Measurements from ENCODE around the gene WDR45. TPM values are rescaled to one million over a fixed set of nuclear protein-coding genes. Genes with fewer than 3 reads are reported as not detected.

Gene WDR45
- total RNA-seq, 1 experiment from 2014 or later, result 31.5 TPM

DNA sequence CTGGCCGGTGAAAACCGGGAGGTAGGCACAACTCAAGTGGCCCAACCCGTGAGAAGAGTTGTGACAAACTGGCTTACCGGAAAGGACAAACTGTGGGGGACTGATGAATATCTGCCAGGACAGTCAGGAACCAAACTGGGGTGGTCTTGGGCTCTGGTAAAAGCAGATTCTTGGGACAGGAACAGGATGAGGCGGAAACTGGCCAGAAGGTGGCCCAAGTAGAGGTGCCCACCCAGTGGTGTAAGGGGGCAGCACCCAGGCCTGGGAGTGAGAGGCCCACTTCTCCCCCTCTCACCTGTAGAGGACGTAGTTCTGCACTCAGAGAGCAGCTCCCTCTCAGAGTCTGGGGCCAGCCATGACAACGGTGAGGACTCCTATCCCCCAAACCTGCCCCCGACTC is 15.0 kb downstream of the WDR45 start:
- H3K9me3 ChIP-seq (ENCODE audit: control insufficient read depth, low read depth, low read length), result no peaks in the 10 kb centered on the region
- H3K27ac ChIP-seq (ENCODE audit: insufficient read length, low read depth, low read length), result no peak overlapping the region
- TF ChIP-seq, protein P1, sequence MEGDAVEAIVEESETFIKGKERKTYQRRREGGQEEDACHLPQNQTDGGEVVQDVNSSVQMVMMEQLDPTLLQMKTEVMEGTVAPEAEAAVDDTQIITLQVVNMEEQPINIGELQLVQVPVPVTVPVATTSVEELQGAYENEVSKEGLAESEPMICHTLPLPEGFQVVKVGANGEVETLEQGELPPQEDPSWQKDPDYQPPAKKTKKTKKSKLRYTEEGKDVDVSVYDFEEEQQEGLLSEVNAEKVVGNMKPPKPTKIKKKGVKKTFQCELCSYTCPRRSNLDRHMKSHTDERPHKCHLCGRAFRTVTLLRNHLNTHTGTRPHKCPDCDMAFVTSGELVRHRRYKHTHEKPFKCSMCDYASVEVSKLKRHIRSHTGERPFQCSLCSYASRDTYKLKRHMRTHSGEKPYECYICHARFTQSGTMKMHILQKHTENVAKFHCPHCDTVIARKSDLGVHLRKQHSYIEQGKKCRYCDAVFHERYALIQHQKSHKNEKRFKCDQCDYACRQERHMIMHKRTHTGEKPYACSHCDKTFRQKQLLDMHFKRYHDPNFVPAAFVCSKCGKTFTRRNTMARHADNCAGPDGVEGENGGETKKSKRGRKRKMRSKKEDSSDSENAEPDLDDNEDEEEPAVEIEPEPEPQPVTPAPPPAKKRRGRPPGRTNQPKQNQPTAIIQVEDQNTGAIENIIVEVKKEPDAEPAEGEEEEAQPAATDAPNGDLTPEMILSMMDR (conservative IDR thresholded peaks at IDR 0.05), result no peak
- H4K5ac ChIP-seq (ENCODE audit: insufficient read length, low read depth, low read length), result no peak overlapping the region
- H2BK15ac ChIP-seq (ENCODE audit: low read depth, low read length), result no peak overlapping the region
- no peak overlapping the region for H2BK120ac ChIP-seq (ENCODE audit: low read depth, low read length, poor library complexity, severe bottlenecking)
- H3K79me1 ChIP-seq (ENCODE audit: insufficient read depth, low read depth, low read length, poor library complexity, severe bottlenecking), result peaks cover 2% of the 10 kb centered on the region
- no peak overlapping the region for H4K8ac ChIP-seq (replicated peaks; ENCODE audit: insufficient read length, low read depth, low read length)
- H2BK12ac ChIP-seq (ENCODE audit: insufficient read length, low read depth, low read length), result no peak overlapping the region
- no peak overlapping the region for H4K91ac ChIP-seq (ENCODE audit: insufficient read length, low read depth, low read length)
- no peak overlapping the region for H3K4me2 ChIP-seq (ENCODE audit: insufficient read depth, insufficient read length, low read length)
- peaks cover 3% of the 10 kb centered on the region for H3K79me2 ChIP-seq (ENCODE audit: insufficient read depth, low read length)
- DNase-seq, result no peak
- Mint-ChIP-seq H3K36me3 (ENCODE audit: insufficient read depth in 1 of 3, low read depth in 3 of 3) (peaks cover 13 to 63% (median 33%) of the 10 kb centered on the region in 3 experiments), H3K27me3 (ENCODE audit: low read depth) (peaks cover 1% of the 10 kb centered on the region; the same call in 1 of the 2 replicates), H3K4me1 (0 out of 4 replicates have a peak, but pooled peaks cover 0 to 6% of the 10 kb centered on the region in 2 experiments), H3K9me3 (peaks cover 75 to 85% of the 10 kb centered on the region in 2 experiments), H3K4me3 (no peak overlapping the region), H3K27ac (peak overlapping the region in 1 of 3 experiments; percentile 67; a peak in 1 of 7 replicates)
- H2BK20ac ChIP-seq (ENCODE audit: low read depth, low read length, poor library complexity, severe bottlenecking), result no peak overlapping the region
- no peak overlapping the region for H2BK5ac ChIP-seq (ENCODE audit: insufficient read length, low read length)
- H4K20me1 ChIP-seq (ENCODE audit: control insufficient read depth, insufficient read depth, insufficient read length), result no peaks in the 10 kb centered on the region
- no peaks in the 10 kb centered on the region for H3K4me1 ChIP-seq (ENCODE audit: insufficient read depth, low read length)
- no peak overlapping the region for H2AFZ ChIP-seq (ENCODE audit: low read length)
- no peaks in the 10 kb centered on the region for H3K27me3 ChIP-seq (ENCODE audit: insufficient read depth, low read length)
- H3K14ac ChIP-seq (ENCODE audit: insufficient read depth, low read length), result no peak overlapping the region; the same call in 1 of the 2 replicates
- H3K56ac ChIP-seq (ENCODE audit: insufficient read length, low read depth, low read length), result no peak overlapping the region
- H3K4ac ChIP-seq (ENCODE audit: low read depth, low read length), result no peak overlapping the region
- no peak overlapping the region for H2AK5ac ChIP-seq (ENCODE audit: insufficient read length, low read length)
- H3K9ac ChIP-seq (ENCODE audit: extremely low read depth, insufficient read length, low read length), result no peak overlapping the region
- H3K18ac ChIP-seq (ENCODE audit: insufficient read length, low read depth, low read length), result no peak overlapping the region
- H3T11ph ChIP-seq (ENCODE audit: low read length), result no peak overlapping the region
- no peaks in the 10 kb centered on the region for H3K23me2 ChIP-seq (ENCODE audit: insufficient read length, low read depth, low read length, poor library complexity, severe bottlenecking)
- no peak overlapping the region for H3K23ac ChIP-seq (ENCODE audit: insufficient read length, low read depth, low read length)
- no CpG with 5 or more reads among the region's 8 CpGs for WGBS (ENCODE audit: extremely low coverage, insufficient read length, low lambda C conversion rate)

All from H9 (cell line).